ENCODE measurements around the gene MYMX. TPM values are rescaled to one million over a fixed set of nuclear protein-coding genes. Genes with fewer than 3 reads are reported as not detected.

MYMX gene
- total RNA-seq, 2 experiments from 2014 or later = not detected

GRCh38 chr6:44254191-44255104 lies 37.7 kb downstream of the MYMX start:
- ChIA-PET POLR2A (interaction anchor here (0.7 to 3.7 kb wide), 4 partner anchors 8 to 158 kb away, joined by 3 to 92 read pairs (median 6); partner anchors contain the start of gene HSP90AB1), CTCF (interaction anchor here (1.1 to 2.1 kb wide), 3 partner anchors 10 to 32 kb away, joined by 3 to 10 read pairs (median 5); partner anchors contain the start of gene NFKBIE)

GRCh38 chr6:44255105-44255808 lies 38.5 kb downstream of the MYMX start:
- CTCF ChIA-PET = interaction anchor here (1.1 to 2.1 kb wide), 3 partner anchors 10 to 20 kb away, joined by 3 to 10 read pairs (median 10); partner anchors contain the start of gene NFKBIE
- POLR2A ChIA-PET = interaction anchor here (0.6 to 3.7 kb wide), 4 partner anchors 8 to 85 kb away, joined by 3 to 92 read pairs (median 7); partner anchors contain the start of genes HSP90AB1 and SLC29A1

- ChIA-PET POLR2A (interaction anchor here (0.6 to 3.7 kb wide), 5 partner anchors 8 to 84 kb away, joined by 3 to 92 read pairs (median 5); partner anchors contain the start of genes HSP90AB1 and SLC29A1), CTCF (interaction anchor here (0.6 to 2.3 kb wide), 12 partner anchors 9 to 105 kb away, joined by 3 to 22 read pairs (median 6); partner anchors contain the start of genes HSP90AB1 and SLC29A1)
Observed at GRCh38 chr6:44255871-44256774, 39.4 kb downstream of the MYMX start.

DNA sequence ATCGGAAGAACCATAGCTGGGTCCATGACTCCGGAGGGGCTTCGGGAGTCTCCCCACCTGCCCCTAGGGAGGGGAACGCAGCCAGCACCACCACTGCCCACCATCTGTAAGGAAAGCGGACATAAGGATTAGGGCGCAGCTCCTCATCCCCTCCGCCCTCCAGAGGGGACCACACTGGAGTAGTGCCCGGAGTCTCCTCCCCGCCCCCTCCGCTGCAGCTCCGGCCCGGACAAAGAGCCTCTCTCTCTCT lies 40.0 kb downstream of the MYMX start:
- CTCF ChIA-PET = interaction anchor here (0.7 to 2.3 kb wide), 12 partner anchors 9 to 105 kb away, joined by 3 to 22 read pairs (median 6); partner anchors contain the start of genes AARS2, HSP90AB1 and SLC29A1
- POLR2A ChIA-PET = interaction anchor here (1.1 to 3.7 kb wide), 2 partner anchors 10 to 14 kb away, joined by 4 to 92 read pairs; partner anchors contain the start of gene HSP90AB1

GRCh38 chr6:44257025-44257752 lies 40.5 kb downstream of the MYMX start, which contains the start of gene SLC35B2:
SLC35B2 (minus strand) TSS chr6:44257528; CDS start chr6:44257410, 118 bp downstream.
- CTCF ChIA-PET = interaction anchor here (0.7 to 2.3 kb wide), 12 partner anchors 10 to 106 kb away, joined by 3 to 22 read pairs (median 6); partner anchors contain the start of genes AARS2, HSP90AB1 and SLC29A1
- POLR2A ChIA-PET = interaction anchor here (1.1 to 3.7 kb wide), 2 partner anchors 10 to 14 kb away, joined by 4 to 92 read pairs; partner anchors contain the start of gene HSP90AB1

DNA sequence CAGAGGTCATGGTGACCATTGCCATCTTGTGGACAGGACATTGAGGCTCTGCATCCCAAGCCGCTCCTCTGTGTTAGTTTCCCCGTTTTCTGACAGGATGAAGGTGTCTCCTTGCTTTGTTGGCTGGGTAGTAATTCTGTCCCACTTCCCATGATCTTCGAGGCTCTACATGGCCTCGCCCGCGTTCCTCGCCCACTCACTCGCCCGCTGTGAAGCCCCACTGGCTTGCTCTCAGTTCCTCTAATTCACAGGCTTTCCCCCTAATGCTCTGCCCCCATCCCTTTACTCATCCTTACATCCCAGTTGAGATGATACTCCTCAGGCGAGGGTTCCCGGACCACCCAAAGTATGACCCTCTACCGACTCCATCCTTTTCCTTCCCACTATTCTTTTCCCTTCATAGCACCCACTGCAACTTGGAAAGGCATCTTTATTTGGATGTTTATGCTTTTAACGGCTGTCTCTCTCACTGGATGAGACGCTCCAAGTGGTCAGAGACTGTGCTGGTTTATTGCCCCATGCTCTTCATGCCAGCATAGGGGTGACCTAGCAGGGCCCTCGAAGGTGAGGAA lies 41.1 kb downstream of the MYMX start:
- ChIA-PET POLR2A (interaction anchor here (3.7 kb wide), 1 partner anchor 11 kb away, joined by 92 read pairs; the partner anchor contains the start of gene HSP90AB1), CTCF (interaction anchor here (1.3 to 2.3 kb wide), 5 partner anchors 10 to 85 kb away, joined by 3 to 22 read pairs (median 8); partner anchors contain the start of gene HSP90AB1)

- ChIA-PET CTCF (interaction anchor here (2.3 kb wide), 1 partner anchor 11 kb away, joined by 22 read pairs; the partner anchor contains the start of gene HSP90AB1), POLR2A (no interaction called here)
Observed at GRCh38 chr6:44258325-44258863, 41.7 kb downstream of the MYMX start.

DNA sequence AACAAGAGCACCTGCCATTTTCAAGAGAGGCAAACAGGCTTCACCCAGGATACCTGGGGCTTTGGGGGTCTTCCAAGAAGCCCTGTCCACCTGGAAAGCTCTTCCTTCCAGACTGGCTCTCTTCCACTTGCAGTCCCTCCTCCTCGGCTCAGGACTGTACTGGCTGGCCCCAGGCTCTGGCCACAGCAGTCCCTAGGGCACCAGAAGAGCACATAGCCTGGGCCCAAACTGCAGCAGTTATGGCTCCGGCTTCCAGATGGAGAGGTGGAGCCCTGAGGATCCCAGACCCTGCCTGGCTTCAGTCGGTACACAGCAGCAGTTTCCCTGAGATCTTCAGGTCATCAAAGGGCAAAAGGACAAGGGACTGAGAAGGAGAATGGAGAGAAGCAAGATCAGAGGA lies 42.2 kb downstream of the MYMX start:
- ChIA-PET POLR2A (no interaction called here), CTCF (no interaction called here)

- POLR2A ChIA-PET = no interaction called here
- CTCF ChIA-PET = no interaction called here
Observed at GRCh38 chr6:44260011-44260410, 43.3 kb downstream of the MYMX start.

DNA sequence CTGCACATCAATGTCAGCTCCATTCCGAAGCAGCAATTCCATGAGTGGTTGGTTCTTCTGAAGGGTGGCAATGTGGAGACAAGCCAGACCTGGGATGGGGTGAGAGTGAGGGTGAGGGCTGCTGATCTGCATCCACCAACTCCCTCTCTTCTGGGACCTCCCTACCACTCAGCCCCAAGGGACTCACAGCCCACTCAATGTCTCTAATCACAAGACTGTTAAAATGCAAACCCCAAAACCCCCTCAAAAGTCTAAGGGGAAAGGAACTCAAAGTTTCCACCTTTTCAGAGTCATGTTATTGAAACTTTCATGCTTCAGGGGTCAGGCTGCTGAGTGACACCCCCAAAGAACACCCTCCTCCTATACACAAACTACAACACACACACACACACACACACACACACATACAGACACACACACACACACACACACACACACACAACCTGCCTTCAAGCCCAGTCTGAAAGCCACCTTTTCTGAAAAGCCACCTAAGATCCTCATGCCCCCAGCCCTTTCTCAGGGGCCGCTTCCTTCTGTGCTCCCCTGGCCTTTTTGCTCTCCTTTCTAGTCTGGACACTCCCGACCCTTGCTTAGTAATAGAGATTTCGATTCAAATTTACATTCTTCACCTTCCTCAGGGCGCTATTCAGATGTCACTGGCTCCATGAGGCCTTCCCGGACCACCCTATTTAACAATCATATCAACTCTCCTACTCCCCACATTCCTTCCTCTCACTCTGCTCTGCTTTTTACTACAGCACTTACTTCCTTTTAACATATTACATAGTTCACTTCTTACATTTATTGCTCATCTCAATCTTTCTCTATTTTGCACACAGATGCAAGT lies 43.9 kb downstream of the MYMX start:
- ChIA-PET CTCF (interaction anchor here (1.3 kb wide), 1 partner anchor 15 kb away, joined by 3 read pairs; no protein-coding TSS in a partner anchor), POLR2A (no interaction called here)

- ChIA-PET POLR2A (interaction anchor here (3.6 kb wide), 1 partner anchor 14 kb away, joined by 50 read pairs; the partner anchor contains the start of gene HSP90AB1), CTCF (interaction anchor here (0.6 to 2.0 kb wide), 5 partner anchors 14 to 179 kb away, joined by 3 to 7 read pairs (median 5); partner anchors contain the start of gene HSP90AB1)
Observed at GRCh38 chr6:44261581-44261980, 44.9 kb downstream of the MYMX start.

- POLR2A ChIA-PET = interaction anchor here (3.6 kb wide), 1 partner anchor 15 kb away, joined by 50 read pairs; the partner anchor contains the start of gene HSP90AB1
- CTCF ChIA-PET = interaction anchor here (0.7 to 2.0 kb wide), 5 partner anchors 15 to 90 kb away, joined by 3 to 7 read pairs (median 5); partner anchors contain the start of gene HSP90AB1
Observed at GRCh38 chr6:44262467-44263353, 46.0 kb downstream of the MYMX start.

DNA sequence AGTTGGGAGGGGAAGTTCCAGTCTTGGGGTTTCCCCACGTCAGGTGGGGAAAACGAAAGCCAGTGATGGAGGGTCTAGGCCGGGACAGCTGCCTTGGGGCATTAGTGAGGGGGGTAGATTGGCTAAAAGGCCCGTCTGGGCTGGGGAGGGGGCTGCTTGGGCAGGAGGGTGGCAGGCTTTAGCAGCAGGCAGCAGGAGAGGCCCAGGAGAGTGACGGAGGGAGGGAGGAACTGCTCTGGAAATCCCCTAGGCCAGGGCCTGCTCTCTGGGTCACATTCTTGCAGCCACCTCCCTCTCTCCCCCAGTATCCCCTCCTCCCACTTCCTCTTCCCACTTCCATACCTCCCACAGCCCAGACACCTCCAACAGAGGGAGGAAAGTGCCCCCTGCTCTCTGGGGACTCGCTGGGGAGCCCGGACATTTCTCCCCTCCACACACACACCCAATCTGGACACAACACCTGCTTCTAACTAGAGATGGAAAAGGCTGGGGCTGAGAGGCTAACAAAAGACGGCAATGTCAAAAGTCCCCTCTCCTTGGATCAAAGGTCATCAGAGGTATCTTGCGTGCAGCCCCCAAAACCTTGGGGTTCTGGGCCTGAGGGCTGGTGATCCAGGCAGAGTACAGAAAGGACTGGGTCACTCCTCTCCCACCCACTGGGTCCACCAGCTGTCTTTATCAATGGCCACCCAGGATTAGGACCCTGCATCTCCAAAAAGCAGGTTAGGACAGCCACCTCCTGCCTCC lies 46.8 kb downstream of the MYMX start:
- ChIA-PET POLR2A (interaction anchor here (1.4 to 3.6 kb wide), 3 partner anchors 8 to 49 kb away, joined by 3 to 50 read pairs (median 9); partner anchors contain the start of genes AARS2 and HSP90AB1), CTCF (interaction anchor here (0.7 to 6.0 kb wide), 12 partner anchors 9 to 167 kb away, joined by 3 to 64 read pairs (median 4); partner anchors contain the start of genes HSP90AB1 and SLC29A1)
